ENCODE data around the gene CCDC124.

CCDC124 gene

DNA sequence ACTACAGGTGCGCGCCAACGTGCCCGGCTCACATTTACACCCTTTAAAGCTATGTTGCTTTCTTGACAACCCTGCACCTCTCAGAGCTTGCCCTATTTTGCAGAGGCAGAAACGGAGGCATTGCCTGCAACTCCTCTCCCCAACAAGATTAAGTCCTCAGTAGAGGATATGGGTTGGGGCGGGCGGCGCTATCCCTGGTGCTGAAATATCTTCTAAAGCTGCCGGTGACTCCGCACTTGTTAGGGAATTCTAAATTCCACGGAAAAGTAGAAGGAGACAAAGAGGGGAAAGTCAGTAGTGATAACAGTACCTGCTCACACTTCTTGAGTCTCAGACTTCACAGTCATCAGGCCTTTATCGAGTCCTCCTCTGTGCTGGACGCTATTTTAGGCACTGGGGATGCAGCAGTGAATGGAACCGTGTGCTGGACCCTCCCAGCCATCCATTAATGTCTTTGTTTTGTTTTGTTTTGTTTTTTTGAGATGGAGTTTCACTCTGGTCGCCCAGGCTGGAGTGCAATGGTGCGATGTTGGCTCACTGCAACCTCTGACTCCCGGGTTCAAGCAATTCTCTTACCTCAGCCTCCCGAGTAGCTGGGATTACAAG lies 43.1 kb upstream of the CCDC124 start:
- Histone ChIP-seq H2BK5ac (ENCODE audit: low read length) (no peak overlapping the region), H3K27ac (ENCODE audit: low read depth, low read length) (no peak overlapping the region), H3K79me2 (ENCODE audit: control insufficient read depth, insufficient read depth, low read length) (no peaks in the 10 kb centered on the region), H3K23ac (ENCODE audit: low read length) (no peak overlapping the region), H2BK15ac (replicated peaks; ENCODE audit: low read depth) (no peak overlapping the region), H3K4me2 (ENCODE audit: low read length) (no peak overlapping the region), H3K18ac (ENCODE audit: low read length) (no peak overlapping the region), H4K5ac (ENCODE audit: low read length) (no peak overlapping the region), H3K56ac (ENCODE audit: low read length) (no peak overlapping the region), H3K4ac (ENCODE audit: low read depth, low read length) (no peak overlapping the region), H3K27me3 (ENCODE audit: insufficient read depth, low read length, poor library complexity) (no peaks in the 10 kb centered on the region), H3K4me1 (ENCODE audit: control insufficient read depth, low read depth, low read length) (no peaks in the 10 kb centered on the region), H4K8ac (ENCODE audit: low read depth, low read length) (no peak overlapping the region), H3K4me3 (ENCODE audit: low read length) (no peak overlapping the region), H2AK5ac (ENCODE audit: low read length) (no peak overlapping the region), H3K9ac (ENCODE audit: low read length) (no peak overlapping the region), H3K36me3 (ENCODE audit: control insufficient read depth, insufficient read depth, low read length) (no peaks in the 10 kb centered on the region), H2BK120ac (ENCODE audit: low read depth, low read length) (no peak overlapping the region), H3K79me1 (ENCODE audit: low read length) (no peaks in the 10 kb centered on the region)
- DNase-seq: peak; percentile 74
- no CpG with 5 or more reads among the region's 18 CpGs for WGBS (ENCODE audit: extremely low coverage, insufficient coverage, low lambda C conversion rate)

DNA sequence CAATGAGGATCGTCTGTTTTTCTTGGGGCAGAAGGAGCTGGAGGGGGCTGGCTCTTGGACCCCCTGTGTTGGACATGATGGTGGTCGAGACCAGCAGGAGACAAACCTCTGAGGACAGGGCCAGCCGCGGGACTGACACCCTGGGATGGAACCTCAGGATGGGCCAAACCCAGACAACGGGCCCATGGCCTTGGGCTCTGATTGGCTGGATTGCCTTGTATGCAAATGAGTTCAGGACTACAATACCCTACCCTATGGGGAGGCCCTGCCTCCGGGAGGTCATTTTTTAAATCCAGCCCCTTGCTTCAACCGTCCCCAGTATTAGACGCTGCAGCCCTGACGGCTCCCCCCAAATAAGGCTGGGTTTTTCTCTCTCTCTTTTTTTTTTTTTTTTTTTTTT lies 39.0 kb upstream of the CCDC124 start:
- H3K4me2 ChIP-seq (ENCODE audit: low read length): no peak overlapping the region
- H3K4me1 ChIP-seq (ENCODE audit: control insufficient read depth, low read depth, low read length): no peaks in the 10 kb centered on the region
- H2BK15ac ChIP-seq (replicated peaks; ENCODE audit: low read depth): no peak overlapping the region
- H3K23ac ChIP-seq (ENCODE audit: low read length): no peak overlapping the region
- H4K8ac ChIP-seq (ENCODE audit: low read depth, low read length): no peak overlapping the region
- H3K56ac ChIP-seq (ENCODE audit: low read length): no peak overlapping the region
- H3K36me3 ChIP-seq (ENCODE audit: control insufficient read depth, insufficient read depth, low read length): no peaks in the 10 kb centered on the region
- no peak overlapping the region for H3K9ac ChIP-seq (ENCODE audit: low read length)
- no peak for DNase-seq
- WGBS (ENCODE audit: extremely low coverage, insufficient coverage, low lambda C conversion rate): no CpG with 5 or more reads among the region's 9 CpGs
- no peak overlapping the region for H4K5ac ChIP-seq (ENCODE audit: low read length)
- H3K4ac ChIP-seq (ENCODE audit: low read depth, low read length): no peak overlapping the region
- H2AK5ac ChIP-seq (ENCODE audit: low read length): no peak overlapping the region
- H3K18ac ChIP-seq (ENCODE audit: low read length): no peak overlapping the region
- H3K79me1 ChIP-seq (ENCODE audit: low read length): no peaks in the 10 kb centered on the region
- no peak overlapping the region for H2BK120ac ChIP-seq (ENCODE audit: low read depth, low read length)
- H3K79me2 ChIP-seq (ENCODE audit: control insufficient read depth, insufficient read depth, low read length): no peaks in the 10 kb centered on the region
- no peak overlapping the region for H3K27ac ChIP-seq (ENCODE audit: low read depth, low read length)
- H3K4me3 ChIP-seq (ENCODE audit: low read length): no peak overlapping the region
- H2BK5ac ChIP-seq (ENCODE audit: low read length): no peak overlapping the region
- H3K27me3 ChIP-seq (ENCODE audit: insufficient read depth, low read length, poor library complexity): no peaks in the 10 kb centered on the region

DNA sequence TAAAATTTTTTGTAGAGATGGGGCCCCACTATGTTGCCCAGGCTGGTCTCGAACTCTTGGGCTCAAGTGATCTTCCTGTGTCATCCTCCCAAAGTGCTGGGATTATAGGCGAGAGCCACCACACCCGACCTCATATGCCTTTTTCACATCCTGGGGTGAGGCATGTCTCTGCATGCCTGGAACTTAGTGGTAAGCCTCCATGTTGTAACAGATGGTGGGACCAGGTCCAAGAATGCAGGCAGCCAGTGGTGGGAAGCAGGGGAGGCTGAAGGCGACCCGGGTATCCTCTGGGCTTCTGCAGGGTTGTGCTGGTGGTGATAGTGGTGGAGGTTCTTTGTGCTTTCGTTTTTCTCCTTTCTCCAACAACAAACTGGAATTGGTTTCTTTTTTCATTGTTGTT lies 30.1 kb upstream of the CCDC124 start:
- Histone ChIP-seq H2BK5ac (ENCODE audit: low read length) (no peak overlapping the region), H3K79me1 (ENCODE audit: low read length) (no peaks in the 10 kb centered on the region), H3K4ac (ENCODE audit: low read depth, low read length) (no peak overlapping the region), H3K56ac (ENCODE audit: low read length) (no peak overlapping the region), H3K23ac (ENCODE audit: low read length) (no peak overlapping the region), H3K4me2 (ENCODE audit: low read length) (no peak overlapping the region), H2AK5ac (ENCODE audit: low read length) (no peak overlapping the region), H3K9ac (ENCODE audit: low read length) (no peak overlapping the region), H2BK120ac (ENCODE audit: low read depth, low read length) (no peak overlapping the region), H4K5ac (ENCODE audit: low read length) (no peak overlapping the region), H4K8ac (ENCODE audit: low read depth, low read length) (no peak overlapping the region), H3K36me3 (ENCODE audit: control insufficient read depth, insufficient read depth, low read length) (no peaks in the 10 kb centered on the region), H3K18ac (ENCODE audit: low read length) (no peak overlapping the region), H3K4me1 (ENCODE audit: control insufficient read depth, low read depth, low read length) (no peaks in the 10 kb centered on the region), H3K4me3 (ENCODE audit: low read length) (no peak overlapping the region), H3K79me2 (ENCODE audit: control insufficient read depth, insufficient read depth, low read length) (no peaks in the 10 kb centered on the region), H3K27me3 (ENCODE audit: insufficient read depth, low read length, poor library complexity) (no peaks in the 10 kb centered on the region), H3K27ac (ENCODE audit: low read depth, low read length) (no peak overlapping the region), H2BK15ac (replicated peaks; ENCODE audit: low read depth) (no peak overlapping the region)
- no peak for DNase-seq
- no CpG with 5 or more reads among the region's 6 CpGs for WGBS (ENCODE audit: extremely low coverage, insufficient coverage, low lambda C conversion rate)

DNA sequence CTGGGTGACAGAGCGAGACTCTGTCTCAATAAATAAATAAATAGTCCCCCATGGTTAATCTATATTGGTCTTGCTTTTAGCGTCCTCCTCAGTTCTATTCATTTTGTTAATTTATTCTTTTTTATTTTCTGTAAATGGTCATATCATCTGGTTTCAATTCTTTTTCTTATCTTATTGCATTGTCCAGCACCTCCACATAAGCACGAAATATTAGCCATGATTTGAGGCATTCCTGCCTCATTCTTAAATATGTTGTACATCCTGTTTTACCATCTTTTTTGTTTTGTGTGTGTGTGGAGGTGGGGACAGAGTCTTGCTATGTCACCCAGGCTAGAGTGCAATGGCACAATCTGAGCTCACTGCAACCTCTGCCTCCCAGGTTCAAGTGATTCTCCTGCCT lies 24.6 kb upstream of the CCDC124 start:
- Histone ChIP-seq H3K79me1 (ENCODE audit: low read length) (no peaks in the 10 kb centered on the region), H3K4me1 (ENCODE audit: control insufficient read depth, low read depth, low read length) (no peaks in the 10 kb centered on the region)

DNA sequence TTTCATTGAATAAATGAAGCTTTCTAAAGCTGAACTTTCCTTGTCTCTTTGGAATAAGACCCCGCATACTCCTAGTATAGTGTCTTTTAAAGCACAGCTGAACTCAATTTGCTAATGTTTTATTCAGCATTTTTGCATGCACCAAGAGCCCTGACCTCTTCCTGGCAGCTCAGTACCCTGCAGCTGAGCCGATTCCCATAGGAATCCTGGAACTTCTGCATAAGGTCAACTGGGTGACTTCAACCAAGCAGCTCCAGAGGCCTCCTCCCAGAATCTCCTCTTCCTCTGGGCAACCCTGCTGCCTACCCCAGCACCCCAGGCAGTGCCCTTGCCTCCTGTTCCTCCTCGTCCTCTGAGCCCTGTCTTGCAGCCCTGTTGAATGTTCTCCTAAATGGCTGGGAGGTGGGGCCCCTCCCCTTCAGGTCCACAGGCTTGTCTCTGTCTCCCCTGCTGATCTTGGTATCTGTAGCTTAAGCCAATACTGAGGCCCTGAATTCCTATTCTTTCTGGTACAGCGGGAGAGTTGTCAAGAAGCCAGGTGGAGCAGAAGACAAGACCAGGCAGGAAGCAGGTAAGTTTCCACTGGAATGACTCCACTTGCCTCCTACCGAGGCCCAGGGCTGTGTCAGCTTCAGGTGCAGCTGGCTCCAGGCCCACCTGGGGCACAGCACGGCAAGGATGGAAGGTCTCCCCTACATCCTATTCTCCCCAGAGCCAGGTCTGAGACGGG lies 23.6 kb upstream of the CCDC124 start:
- WGBS (ENCODE audit: extremely low coverage, insufficient coverage, low lambda C conversion rate): no CpG with 5 or more reads among the region's 7 CpGs

More for the DNA sequence above, 24.6 kb upstream of the CCDC124 start:
- no peak overlapping the region for H3K56ac ChIP-seq (ENCODE audit: low read length)
- H4K8ac ChIP-seq (ENCODE audit: low read depth, low read length): no peak overlapping the region
- no peak overlapping the region for H3K27ac ChIP-seq (ENCODE audit: low read depth, low read length)
- WGBS (ENCODE audit: extremely low coverage, insufficient coverage, low lambda C conversion rate): no CpG with 5 or more reads among the region's 3 CpGs
- H2BK15ac ChIP-seq (replicated peaks; ENCODE audit: low read depth): no peak overlapping the region
- H2AK5ac ChIP-seq (ENCODE audit: low read length): no peak overlapping the region
- no peak overlapping the region for H3K4me2 ChIP-seq (ENCODE audit: low read length)
- H2BK5ac ChIP-seq (ENCODE audit: low read length): no peak overlapping the region
- no peak for DNase-seq
- no peak overlapping the region for H3K18ac ChIP-seq (ENCODE audit: low read length)
- no peak overlapping the region for H3K23ac ChIP-seq (ENCODE audit: low read length)
- no peak overlapping the region for H3K4ac ChIP-seq (ENCODE audit: low read depth, low read length)
- H3K4me3 ChIP-seq (ENCODE audit: low read length): no peak overlapping the region
- no peak overlapping the region for H2BK120ac ChIP-seq (ENCODE audit: low read depth, low read length)
- H3K9ac ChIP-seq (ENCODE audit: low read length): no peak overlapping the region
- H4K5ac ChIP-seq (ENCODE audit: low read length): no peak overlapping the region
- H3K36me3 ChIP-seq (ENCODE audit: control insufficient read depth, insufficient read depth, low read length): no peaks in the 10 kb centered on the region
- no peaks in the 10 kb centered on the region for H3K79me2 ChIP-seq (ENCODE audit: control insufficient read depth, insufficient read depth, low read length)
- no peaks in the 10 kb centered on the region for H3K27me3 ChIP-seq (ENCODE audit: insufficient read depth, low read length, poor library complexity)

More for the DNA sequence above, 23.6 kb upstream of the CCDC124 start:
- H3K27me3 ChIP-seq (ENCODE audit: insufficient read depth, low read length, poor library complexity): no peaks in the 10 kb centered on the region
- no peak overlapping the region for H3K18ac ChIP-seq (ENCODE audit: low read length)
- peak; percentile 31 for DNase-seq
- no peak overlapping the region for H3K23ac ChIP-seq (ENCODE audit: low read length)
- H3K4me1 ChIP-seq (ENCODE audit: control insufficient read depth, low read depth, low read length): no peaks in the 10 kb centered on the region
- no peak overlapping the region for H3K4me3 ChIP-seq (ENCODE audit: low read length)
- H3K79me2 ChIP-seq (ENCODE audit: control insufficient read depth, insufficient read depth, low read length): no peaks in the 10 kb centered on the region
- no peak overlapping the region for H3K4me2 ChIP-seq (ENCODE audit: low read length)
- H3K4ac ChIP-seq (ENCODE audit: low read depth, low read length): no peak overlapping the region
- H4K5ac ChIP-seq (ENCODE audit: low read length): no peak overlapping the region
- H3K27ac ChIP-seq (ENCODE audit: low read depth, low read length): no peak overlapping the region
- H3K9ac ChIP-seq (ENCODE audit: low read length): no peak overlapping the region
- no peak overlapping the region for H2BK5ac ChIP-seq (ENCODE audit: low read length)
- no peaks in the 10 kb centered on the region for H3K36me3 ChIP-seq (ENCODE audit: control insufficient read depth, insufficient read depth, low read length)
- no peak overlapping the region for H2BK15ac ChIP-seq (replicated peaks; ENCODE audit: low read depth)
- H2BK120ac ChIP-seq (ENCODE audit: low read depth, low read length): no peak overlapping the region
- H3K79me1 ChIP-seq (ENCODE audit: low read length): no peaks in the 10 kb centered on the region
- H2AK5ac ChIP-seq (ENCODE audit: low read length): no peak overlapping the region
- no peak overlapping the region for H4K8ac ChIP-seq (ENCODE audit: low read depth, low read length)
- no peak overlapping the region for H3K56ac ChIP-seq (ENCODE audit: low read length)
